ENCODE results near the gene ZNF208.
"Not testable (repeated sequence)": the region's sequence is repeated elsewhere in the genome, so short reads cannot be mapped to it uniquely, and the experiment has no call there.

The ZNF208 gene

GRCh38 chr19:22010437-22011143 is at the start of gene ZNF208:
ZNF208 (minus strand) TSS chr19:22010943; CDS start chr19:22010794, 149 bp downstream.
- in situ Hi-C loops (cut with HindIII; ENCODE audit: low sequenced_read_pairs): not testable (repeated sequence)

GRCh38 chr19:22052644-22053013 is 41.9 kb upstream of the ZNF208 start:
- in situ Hi-C loops (cut with HindIII; ENCODE audit: low sequenced_read_pairs): no loop called here
- no peak for DNase-seq (ENCODE audit: low read depth)
- TF ChIP-seq, protein P1, sequence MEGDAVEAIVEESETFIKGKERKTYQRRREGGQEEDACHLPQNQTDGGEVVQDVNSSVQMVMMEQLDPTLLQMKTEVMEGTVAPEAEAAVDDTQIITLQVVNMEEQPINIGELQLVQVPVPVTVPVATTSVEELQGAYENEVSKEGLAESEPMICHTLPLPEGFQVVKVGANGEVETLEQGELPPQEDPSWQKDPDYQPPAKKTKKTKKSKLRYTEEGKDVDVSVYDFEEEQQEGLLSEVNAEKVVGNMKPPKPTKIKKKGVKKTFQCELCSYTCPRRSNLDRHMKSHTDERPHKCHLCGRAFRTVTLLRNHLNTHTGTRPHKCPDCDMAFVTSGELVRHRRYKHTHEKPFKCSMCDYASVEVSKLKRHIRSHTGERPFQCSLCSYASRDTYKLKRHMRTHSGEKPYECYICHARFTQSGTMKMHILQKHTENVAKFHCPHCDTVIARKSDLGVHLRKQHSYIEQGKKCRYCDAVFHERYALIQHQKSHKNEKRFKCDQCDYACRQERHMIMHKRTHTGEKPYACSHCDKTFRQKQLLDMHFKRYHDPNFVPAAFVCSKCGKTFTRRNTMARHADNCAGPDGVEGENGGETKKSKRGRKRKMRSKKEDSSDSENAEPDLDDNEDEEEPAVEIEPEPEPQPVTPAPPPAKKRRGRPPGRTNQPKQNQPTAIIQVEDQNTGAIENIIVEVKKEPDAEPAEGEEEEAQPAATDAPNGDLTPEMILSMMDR (IDR thresholded peaks at IDR 0.05; ENCODE audit: low read depth, low read length, missing control alignments): no peak
- H3K4me3 ChIP-seq (ENCODE audit: low read depth, low read length): no peak overlapping the region

More at GRCh38 chr19:22010437-22011143, at the start of gene ZNF208:
- not testable (repeated sequence) for H3K4me3 ChIP-seq (ENCODE audit: low read depth, low read length); DNase-seq (ENCODE audit: low read depth)

GRCh38 chr19:22041151-22041550 is 30.4 kb upstream of the ZNF208 start:
- DNase-seq (ENCODE audit: low read depth); H3K4me3 ChIP-seq (ENCODE audit: low read depth, low read length); in situ Hi-C loops (cut with HindIII; ENCODE audit: low sequenced_read_pairs): not testable (repeated sequence)

GRCh38 chr19:22030680-22031079 is 19.9 kb upstream of the ZNF208 start:
- TF ChIP-seq, protein P1 (IDR thresholded peaks at IDR 0.05; ENCODE audit: low read depth, low read length, missing control alignments): no peak
- no peak for DNase-seq (ENCODE audit: low read depth)
- in situ Hi-C loops (cut with HindIII; ENCODE audit: low sequenced_read_pairs): no loop called here
- no peak overlapping the region for H3K4me3 ChIP-seq (ENCODE audit: low read depth, low read length)

- in situ Hi-C loops (cut with HindIII; ENCODE audit: low sequenced_read_pairs): no loop called here
- no peak for DNase-seq (ENCODE audit: low read depth)
- H3K4me3 ChIP-seq (ENCODE audit: low read depth, low read length): no peak overlapping the region
- TF ChIP-seq, protein P1 (IDR thresholded peaks at IDR 0.05; ENCODE audit: low read depth, low read length, missing control alignments): no peak
Observed at GRCh38 chr19:22026687-22027086, 15.9 kb upstream of the ZNF208 start.

DNA sequence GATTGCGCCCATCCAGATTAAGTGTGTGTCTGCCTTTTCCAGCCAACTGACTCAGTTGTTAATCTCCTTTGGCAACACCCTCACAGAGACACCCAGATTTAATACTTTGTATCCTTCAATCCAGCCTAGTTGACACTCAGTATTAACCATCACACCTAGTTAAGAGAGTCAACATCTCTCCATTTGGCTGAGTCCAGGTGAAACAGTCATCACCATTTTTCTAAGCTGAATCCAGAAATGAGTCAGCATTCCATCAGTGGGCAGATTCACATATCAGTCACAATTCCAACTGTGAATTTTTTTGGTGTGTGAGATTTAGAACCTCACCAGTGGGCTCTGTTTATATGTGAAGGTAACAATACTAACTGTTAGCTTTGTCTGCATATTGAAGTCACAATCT is 14.8 kb upstream of the ZNF208 start:
- H3K4me3 ChIP-seq (ENCODE audit: low read depth, low read length); in situ Hi-C loops (cut with HindIII; ENCODE audit: low sequenced_read_pairs); DNase-seq (ENCODE audit: low read depth): not testable (repeated sequence)

DNA sequence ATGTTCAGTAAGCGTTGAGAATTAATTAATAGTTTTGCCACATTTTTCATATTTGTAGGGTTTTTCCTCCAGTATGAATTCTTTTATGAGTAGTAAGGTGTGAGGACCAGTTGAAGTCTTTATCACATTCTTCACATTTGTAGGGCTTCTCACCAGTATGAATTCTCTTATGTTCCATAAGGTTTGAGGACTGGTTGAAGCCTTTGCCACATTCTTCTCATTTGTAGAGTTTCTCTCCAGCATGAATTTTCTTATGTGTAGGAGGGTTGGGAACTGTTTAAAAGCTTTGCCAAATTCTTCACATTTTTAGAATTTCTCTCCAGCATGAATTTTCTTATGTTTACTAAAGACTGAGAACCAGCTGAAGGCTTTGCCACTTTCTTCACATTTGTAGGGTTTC is 40.3 kb downstream of the ZNF208 start:
- no peak for DNase-seq (ENCODE audit: low read depth)
- in situ Hi-C loops (cut with HindIII; ENCODE audit: low sequenced_read_pairs): no loop called here
- TF ChIP-seq, protein P1 (IDR thresholded peaks at IDR 0.05; ENCODE audit: low read depth, low read length, missing control alignments): no peak
- H3K4me3 ChIP-seq (ENCODE audit: low read depth, low read length): no peak overlapping the region

GRCh38 chr19:21947775-21948174 is 63.0 kb downstream of the ZNF208 start:
- no peak overlapping the region for H3K4me3 ChIP-seq (ENCODE audit: low read depth, low read length)
- TF ChIP-seq, protein P1 (IDR thresholded peaks at IDR 0.05; ENCODE audit: low read depth, low read length, missing control alignments): no peak
- no peak for DNase-seq (ENCODE audit: low read depth)
- in situ Hi-C loops (cut with HindIII; ENCODE audit: low sequenced_read_pairs): no loop called here
